Measurements from ENCODE around the gene OPA1.

DNA sequence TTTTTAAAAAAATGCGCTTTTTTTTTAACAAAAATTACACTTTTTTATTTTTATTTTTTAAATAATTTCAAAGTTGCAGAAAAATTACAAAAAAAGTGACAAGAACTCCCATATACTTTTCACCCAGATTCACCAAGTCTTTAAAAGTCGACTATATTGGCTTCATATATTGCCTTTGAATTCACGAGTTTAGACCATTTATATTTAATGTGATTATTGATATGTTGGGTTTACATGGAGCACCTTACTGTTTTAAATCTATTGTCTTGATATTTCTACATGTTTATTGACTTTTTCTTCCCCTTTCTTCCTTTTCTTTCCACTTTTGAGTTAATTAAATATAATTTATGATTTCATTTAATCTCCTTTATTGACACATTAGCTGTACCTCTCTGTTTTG is 127.2 kb downstream of the OPA1 start:
- TF ChIP-seq, protein P1, sequence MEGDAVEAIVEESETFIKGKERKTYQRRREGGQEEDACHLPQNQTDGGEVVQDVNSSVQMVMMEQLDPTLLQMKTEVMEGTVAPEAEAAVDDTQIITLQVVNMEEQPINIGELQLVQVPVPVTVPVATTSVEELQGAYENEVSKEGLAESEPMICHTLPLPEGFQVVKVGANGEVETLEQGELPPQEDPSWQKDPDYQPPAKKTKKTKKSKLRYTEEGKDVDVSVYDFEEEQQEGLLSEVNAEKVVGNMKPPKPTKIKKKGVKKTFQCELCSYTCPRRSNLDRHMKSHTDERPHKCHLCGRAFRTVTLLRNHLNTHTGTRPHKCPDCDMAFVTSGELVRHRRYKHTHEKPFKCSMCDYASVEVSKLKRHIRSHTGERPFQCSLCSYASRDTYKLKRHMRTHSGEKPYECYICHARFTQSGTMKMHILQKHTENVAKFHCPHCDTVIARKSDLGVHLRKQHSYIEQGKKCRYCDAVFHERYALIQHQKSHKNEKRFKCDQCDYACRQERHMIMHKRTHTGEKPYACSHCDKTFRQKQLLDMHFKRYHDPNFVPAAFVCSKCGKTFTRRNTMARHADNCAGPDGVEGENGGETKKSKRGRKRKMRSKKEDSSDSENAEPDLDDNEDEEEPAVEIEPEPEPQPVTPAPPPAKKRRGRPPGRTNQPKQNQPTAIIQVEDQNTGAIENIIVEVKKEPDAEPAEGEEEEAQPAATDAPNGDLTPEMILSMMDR (IDR thresholded peaks at IDR 0.05), result no peak
- no peak for TF ChIP-seq POLR2AphosphoS5 (IDR thresholded peaks at IDR 0.05; ENCODE audit: insufficient read depth in 1 of 2, low read depth in 1 of 2)
- no peak for TF ChIP-seq POLR2A (IDR thresholded peaks at IDR 0.05)
